PFSK-1 (cell line): ENCODE measurements around the gene TNNI3K.

Source experiments
- POLR2AphosphoS5 ChIP-seq: IDR thresholded peaks from 2 replicates; pipeline ENCODE4 v1.6.1; 2012; ENCODE audit warnings: low read depth, mild to moderate bottlenecking, control low read depth, low read length, moderate library complexity
- SIN3A ChIP-seq: IDR thresholded peaks from 2 replicates; pipeline ENCODE4 v1.6.1; 2012; ENCODE audit warnings: mild to moderate bottlenecking, low read length, moderate library complexity, borderline replicate concordance; ENCODE audit not compliant: insufficient read depth

DNA sequence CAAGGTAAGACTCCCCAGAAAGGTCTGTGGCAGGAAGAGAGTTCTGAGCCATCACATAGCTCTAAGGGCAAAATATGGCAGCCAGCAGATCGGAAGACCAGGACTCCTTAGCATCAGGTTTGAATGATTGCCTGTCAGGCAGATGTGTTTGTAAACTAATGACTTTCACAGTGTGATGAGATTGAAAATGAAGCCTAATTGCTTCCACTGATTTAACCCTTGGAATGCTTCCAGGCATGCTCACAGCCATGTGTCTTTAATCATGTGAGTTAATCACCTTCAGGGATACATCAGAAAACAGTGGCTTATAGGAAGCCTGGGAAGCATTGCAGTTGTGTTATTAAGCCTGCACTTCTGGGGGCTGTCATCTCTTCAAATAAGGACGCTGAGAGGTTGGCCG is 194.4 kb downstream of the TNNI3K start:
- no peak for TF ChIP-seq SIN3A
- no peak for TF ChIP-seq POLR2AphosphoS5
